Ectodermal cell (in vitro differentiated cells): ENCODE data around the gene BTBD19.
"Not testable (repeated sequence)": the region's sequence is repeated elsewhere in the genome, so short reads cannot be mapped to it uniquely, and the experiment has no call there.

Source experiments
- H3K27ac ChIP-seq: 2 replicates; pipeline ENCODE4 v1.7.0; 2013; ENCODE audit warnings: mild to moderate bottlenecking, low read depth, low read length; ENCODE audit not compliant: insufficient read depth, poor library complexity, severe bottlenecking
- H3K27me3 ChIP-seq: 2 replicates; pipeline ENCODE4 v1.7.0; 2013; ENCODE audit warnings: mild to moderate bottlenecking, low read length; ENCODE audit not compliant: insufficient read depth, control insufficient read depth, poor library complexity, severe bottlenecking
- H3K36me3 ChIP-seq: one replicate; pipeline ENCODE4 v1.7.0; 2013; ENCODE audit warnings: low read length; ENCODE audit not compliant: control insufficient read depth, insufficient read depth
- H3K4me1 ChIP-seq: one replicate; pipeline ENCODE4 v1.7.0; 2013; ENCODE audit warnings: low read length; ENCODE audit not compliant: control insufficient read depth, insufficient read depth
- H3K4me3 ChIP-seq: 2 replicates; pipeline ENCODE4 v1.7.0; 2013; ENCODE audit warnings: low read depth, low read length, control low read depth; ENCODE audit not compliant: insufficient read depth
- H3K9me3 ChIP-seq: 2 replicates; pipeline ENCODE4 v1.7.0; 2013; ENCODE audit warnings: mild to moderate bottlenecking, low read length, moderate library complexity; ENCODE audit not compliant: control insufficient read depth
- whole genome bisulfite sequencing, 2 experiments: methylation state at CpG; one replicate each; pipeline ENCODE4 v1.1.7; 2013; ENCODE audit warnings: missing lambda C conversion rate in 2 of 2; 5-methylcytosine and 5-hydroxymethylcytosine counted together

BTBD19 gene

DNA sequence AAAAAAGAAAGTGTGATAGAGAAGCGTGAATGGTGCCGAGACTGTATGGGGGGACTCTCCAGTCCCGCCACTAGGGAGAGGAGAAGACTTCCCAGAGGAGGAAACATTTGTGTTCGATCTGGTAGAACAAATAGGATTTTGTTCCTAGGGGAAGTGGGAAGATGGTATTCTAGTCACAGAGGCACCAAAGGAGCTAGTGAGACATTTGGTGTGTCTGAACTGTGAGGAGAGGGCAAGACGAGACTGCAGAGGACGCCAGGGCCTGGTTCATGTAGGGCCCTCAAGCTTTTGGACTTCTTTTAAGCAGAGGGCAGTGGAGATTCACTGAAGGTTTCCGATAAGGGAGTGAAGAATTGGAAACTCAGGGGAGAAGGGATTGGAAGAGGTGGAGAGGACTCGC, 2.9 kb downstream of the BTBD19 start:
- no peak overlapping the region for H3K4me3 ChIP-seq
- no peaks in the 10 kb centered on the region for H3K27me3 ChIP-seq
- 82 to 87% methylated on average over 8 of the region's 8 CpGs for WGBS, 2 experiments
- peaks cover 42% of the 10 kb centered on the region for H3K4me1 ChIP-seq
- H3K36me3 ChIP-seq, result no peaks in the 10 kb centered on the region
- H3K9me3 ChIP-seq, result no peaks in the 10 kb centered on the region
- H3K27ac ChIP-seq, result no peak overlapping the region

DNA sequence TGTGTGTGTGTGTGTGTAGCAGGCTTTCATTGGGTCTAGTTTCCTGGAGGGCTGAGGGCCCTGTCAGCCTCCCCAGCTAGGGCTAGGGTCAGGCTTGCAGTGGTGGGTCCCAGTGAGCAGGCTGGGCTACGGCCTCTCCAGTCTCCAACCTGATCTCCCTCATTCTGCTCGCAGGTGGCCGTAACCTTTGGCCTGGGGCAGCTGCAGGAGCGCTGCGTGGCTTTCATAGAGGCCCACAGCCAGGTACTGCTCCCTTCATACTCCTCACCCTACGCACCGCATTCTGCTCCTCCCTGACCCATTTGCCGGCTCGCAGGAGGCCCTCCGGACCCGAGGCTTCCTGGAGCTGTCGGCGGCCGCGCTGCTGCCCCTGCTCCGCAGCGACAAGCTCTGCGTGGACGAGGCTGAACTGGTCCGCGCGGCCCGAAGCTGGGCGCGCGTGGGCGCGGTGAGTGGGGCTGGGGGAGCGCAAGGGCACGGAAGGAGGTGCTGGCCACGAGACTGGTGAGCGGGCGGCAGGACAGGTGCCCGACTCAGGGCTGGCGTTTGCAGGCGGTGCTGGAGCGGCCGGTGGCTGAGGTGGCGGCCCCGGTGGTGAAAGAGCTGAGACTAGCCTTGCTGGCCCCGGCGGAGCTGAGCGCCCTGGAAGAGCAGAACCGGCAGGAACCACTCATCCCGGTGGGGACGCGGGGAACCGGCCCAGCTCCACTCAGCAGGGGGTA, 4.7 kb downstream of the BTBD19 start:
- H3K9me3 ChIP-seq, result no peaks in the 10 kb centered on the region
- H3K36me3 ChIP-seq, result no peaks in the 10 kb centered on the region
- no peaks in the 10 kb centered on the region for H3K27me3 ChIP-seq
- no peak overlapping the region for H3K27ac ChIP-seq
- no peak overlapping the region for H3K4me3 ChIP-seq
- peaks cover 25% of the 10 kb centered on the region for H3K4me1 ChIP-seq
- WGBS, 2 experiments, result 91 to 92% methylated on average over 48 of the region's 48 CpGs

DNA sequence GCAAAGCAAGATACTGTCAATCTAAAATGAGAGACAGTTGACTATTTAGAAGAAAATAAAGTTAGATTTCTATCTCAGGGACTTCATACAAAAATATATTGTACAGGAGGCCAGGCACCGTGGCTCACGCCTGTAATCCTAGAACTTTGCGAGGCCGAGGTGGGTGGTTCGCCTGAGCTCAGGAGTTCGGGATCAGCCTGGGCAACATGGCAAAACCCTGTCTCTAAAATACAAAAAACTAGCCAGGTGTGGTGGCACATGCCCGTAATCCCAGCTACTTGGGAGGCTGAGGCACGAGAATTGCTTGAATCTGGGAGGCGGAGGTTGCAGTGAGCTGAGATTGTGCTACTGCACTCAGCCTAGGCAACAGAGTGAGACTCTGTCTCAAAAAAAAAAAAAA, 7.6 kb downstream of the BTBD19 start:
- WGBS, 2 experiments, result 92 to 96% methylated on average over 9 of the region's 9 CpGs
- H3K27ac ChIP-seq, result not testable (repeated sequence)

DNA sequence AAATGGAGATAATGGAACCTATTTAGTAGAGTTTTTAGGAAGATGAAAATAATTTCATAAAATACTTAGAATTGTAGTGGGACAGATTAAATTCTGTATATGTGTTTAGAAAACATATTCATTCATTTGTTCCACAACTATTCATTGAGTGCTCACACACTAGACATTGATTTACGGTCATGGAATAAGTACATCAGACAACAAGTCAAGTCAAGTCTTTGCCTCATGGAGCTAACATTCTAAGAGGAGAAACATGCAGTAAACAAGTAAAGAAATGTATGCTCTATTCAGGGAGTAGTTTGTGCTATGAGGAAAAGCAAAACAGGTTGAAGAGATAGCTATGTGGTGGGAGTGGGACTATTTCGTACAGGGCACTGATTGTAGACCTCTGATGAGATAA, 9.0 kb downstream of the BTBD19 start:
- no peak overlapping the region for H3K4me3 ChIP-seq
- H3K36me3 ChIP-seq, result no peaks in the 10 kb centered on the region
- no peaks in the 10 kb centered on the region for H3K27me3 ChIP-seq
- peaks cover 5% of the 10 kb centered on the region for H3K4me1 ChIP-seq
- H3K9me3 ChIP-seq, result no peaks in the 10 kb centered on the region
- WGBS, 2 experiments, result 95 to 98% methylated on average over 2 of the region's 2 CpGs
- H3K27ac ChIP-seq, result no peak overlapping the region

More for the DNA sequence above, 7.6 kb downstream of the BTBD19 start:
- H3K4me3 ChIP-seq, H3K4me1 ChIP-seq, H3K36me3 ChIP-seq, H3K27me3 ChIP-seq, H3K9me3 ChIP-seq: not testable (repeated sequence)

DNA sequence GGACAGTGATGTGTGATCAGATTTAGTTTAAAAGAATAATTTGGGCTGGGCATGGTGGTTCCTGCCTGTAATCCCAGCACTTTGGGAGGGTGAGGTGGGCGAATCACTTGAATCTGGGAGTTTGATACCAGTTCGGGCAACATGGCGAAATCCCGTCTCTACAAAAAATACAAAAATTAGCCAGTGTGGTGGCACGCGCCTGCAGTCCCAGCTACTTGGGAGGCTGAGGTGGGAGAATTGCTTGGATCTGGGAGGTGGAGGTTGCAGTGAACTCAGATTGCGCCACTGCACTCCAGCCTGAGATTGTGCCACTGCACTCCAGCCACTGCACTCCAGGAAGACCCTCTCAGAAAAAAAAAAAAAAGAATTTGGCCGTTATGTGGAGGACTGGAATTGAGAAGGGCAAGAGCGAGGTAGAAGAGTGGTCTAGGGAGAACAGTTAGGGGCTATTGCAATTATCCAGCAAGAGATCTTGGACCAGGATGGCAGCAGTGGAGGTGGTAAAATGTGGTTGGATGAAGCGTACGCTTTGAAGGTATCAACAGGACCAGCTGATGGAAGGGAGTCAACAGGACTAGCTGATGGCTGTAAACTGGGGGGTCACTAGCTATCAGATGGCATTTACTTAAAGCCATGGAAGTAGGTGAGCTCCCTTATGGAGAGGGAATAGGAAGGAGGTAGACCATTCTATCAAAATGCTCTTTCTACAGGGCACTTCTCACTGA, 9.6 kb downstream of the BTBD19 start:
- 94 to 95% methylated on average over 11 of the region's 11 CpGs for WGBS, 2 experiments
- Histone ChIP-seq H3K36me3 (no peaks in the 10 kb centered on the region), H3K27ac (no peak overlapping the region), H3K4me1 (peaks cover 2% of the 10 kb centered on the region), H3K27me3 (no peaks in the 10 kb centered on the region), H3K9me3 (no peaks in the 10 kb centered on the region), H3K4me3 (no peak overlapping the region)

DNA sequence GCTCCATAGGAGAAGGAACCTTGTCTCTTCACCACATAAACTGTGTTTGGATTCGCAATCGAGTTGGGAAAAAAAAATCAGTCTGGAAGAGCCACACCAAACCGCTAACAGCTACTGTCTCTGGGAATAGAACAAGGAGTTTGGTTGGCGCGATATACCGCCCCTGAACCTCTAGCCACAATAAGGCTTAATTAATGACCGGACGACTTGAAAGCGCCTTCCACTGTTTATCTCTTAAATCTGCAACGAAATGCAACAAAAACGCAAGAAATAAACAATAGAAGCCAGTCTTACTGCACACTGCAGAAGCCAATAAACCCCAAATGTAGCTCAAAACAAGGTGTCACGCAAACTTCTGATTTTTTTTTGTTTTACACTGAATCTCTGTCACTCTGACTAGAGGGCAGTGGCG, 10.9 kb downstream of the BTBD19 start:
- H3K4me3 ChIP-seq, result peak overlapping the region; percentile 0
- H3K27me3 ChIP-seq, result no peaks in the 10 kb centered on the region
- no peaks in the 10 kb centered on the region for H3K9me3 ChIP-seq
- H3K36me3 ChIP-seq, result no peaks in the 10 kb centered on the region
- no peaks in the 10 kb centered on the region for H3K4me1 ChIP-seq
- WGBS, 2 experiments, result 37 to 38% methylated on average over 13 of the region's 13 CpGs
- H3K27ac ChIP-seq, result peak overlapping the region; percentile 100

DNA sequence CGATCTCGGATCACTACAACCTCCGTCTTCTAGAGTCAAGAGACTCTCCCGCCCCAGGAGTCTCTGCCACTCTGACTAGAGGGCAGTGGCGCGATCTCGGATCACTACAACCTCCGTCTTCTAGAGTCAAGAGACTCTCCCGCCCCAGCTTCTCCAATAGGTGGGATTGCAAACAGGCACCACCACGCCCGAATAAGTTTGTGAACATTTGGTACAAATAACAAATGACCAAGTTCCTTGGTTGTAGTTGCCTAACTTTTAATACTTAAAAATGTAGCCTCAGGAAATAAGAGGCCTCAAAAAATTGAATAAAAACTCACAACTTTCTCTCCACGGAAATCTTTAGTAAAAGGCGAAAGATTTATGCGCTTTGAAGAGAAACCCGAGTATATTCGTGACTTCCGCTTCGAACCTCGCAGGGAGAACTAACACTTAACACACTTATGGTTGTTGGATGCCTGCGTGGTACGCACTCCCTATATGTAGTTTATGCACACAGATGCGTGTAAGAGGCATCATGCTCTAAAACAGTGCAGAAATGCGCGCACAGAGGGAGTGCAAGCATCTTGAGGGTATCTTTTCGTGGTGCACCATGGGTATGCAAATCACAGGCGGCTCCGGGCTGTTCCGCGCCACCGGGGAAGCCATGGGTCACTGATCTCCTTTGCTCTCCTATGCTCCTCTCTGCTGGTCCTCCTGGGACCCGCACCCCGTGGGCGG, 11.4 kb downstream of the BTBD19 start:
- no peaks in the 10 kb centered on the region for H3K9me3 ChIP-seq
- no peaks in the 10 kb centered on the region for H3K27me3 ChIP-seq
- H3K27ac ChIP-seq, result peak overlapping the region; percentile 100
- H3K4me1 ChIP-seq, result no peaks in the 10 kb centered on the region
- peak overlapping the region; percentile 29 for H3K4me3 ChIP-seq
- H3K36me3 ChIP-seq, result no peaks in the 10 kb centered on the region
- 0 to 1% methylated on average over 33 of the region's 33 CpGs for WGBS, 2 experiments

DNA sequence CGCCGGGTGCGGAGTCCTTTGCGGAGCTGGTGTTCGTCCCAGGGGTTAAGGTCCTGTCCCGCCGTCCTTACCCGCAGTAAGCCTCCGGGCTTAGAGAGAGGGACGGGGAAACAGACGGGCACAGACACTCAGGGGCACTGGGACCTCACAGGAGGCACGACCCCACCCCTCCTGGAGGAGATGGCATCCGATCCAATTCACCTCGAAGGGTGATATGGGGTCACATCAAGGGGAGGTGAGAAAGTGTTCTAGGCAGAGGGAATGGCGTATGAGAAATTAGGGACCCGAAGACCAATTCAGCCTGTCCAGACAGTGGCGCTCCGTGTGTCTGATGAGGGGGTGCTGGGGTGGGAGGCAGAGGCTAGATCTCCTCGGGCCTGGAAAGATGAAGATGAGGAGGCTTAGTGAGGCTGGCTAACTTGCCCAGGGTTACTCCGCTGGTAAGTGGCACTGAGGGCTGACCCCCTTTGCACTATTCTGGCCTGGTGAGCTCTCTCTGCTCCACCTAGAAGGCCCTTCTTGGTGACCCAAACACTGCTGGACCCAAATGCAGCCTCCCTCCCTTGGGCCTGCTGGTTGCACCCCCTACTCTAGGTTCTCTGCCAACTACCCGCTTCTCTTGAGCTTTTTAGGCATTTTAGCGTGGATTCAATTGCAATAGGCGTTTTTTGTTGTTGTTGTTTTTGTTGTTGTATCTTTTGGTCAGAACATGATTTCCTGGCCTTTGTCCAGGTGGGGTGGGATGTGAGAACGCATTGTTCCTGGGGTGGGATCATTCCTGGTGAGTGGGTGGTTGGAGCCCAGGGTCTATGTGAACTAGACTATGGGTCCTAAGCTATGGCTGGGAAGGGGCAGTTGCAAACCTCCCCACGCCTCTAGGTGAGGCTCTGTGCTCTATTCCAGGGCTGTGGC, 12.3 kb downstream of the BTBD19 start:
- WGBS, 2 experiments, result 52% methylated on average over 25 of the region's 25 CpGs
- Histone ChIP-seq H3K4me1 (no peaks in the 10 kb centered on the region), H3K27me3 (no peaks in the 10 kb centered on the region), H3K27ac (peak overlapping the region; percentile 100), H3K9me3 (no peaks in the 10 kb centered on the region), H3K36me3 (no peaks in the 10 kb centered on the region), H3K4me3 (peak overlapping the region; percentile 29)

DNA sequence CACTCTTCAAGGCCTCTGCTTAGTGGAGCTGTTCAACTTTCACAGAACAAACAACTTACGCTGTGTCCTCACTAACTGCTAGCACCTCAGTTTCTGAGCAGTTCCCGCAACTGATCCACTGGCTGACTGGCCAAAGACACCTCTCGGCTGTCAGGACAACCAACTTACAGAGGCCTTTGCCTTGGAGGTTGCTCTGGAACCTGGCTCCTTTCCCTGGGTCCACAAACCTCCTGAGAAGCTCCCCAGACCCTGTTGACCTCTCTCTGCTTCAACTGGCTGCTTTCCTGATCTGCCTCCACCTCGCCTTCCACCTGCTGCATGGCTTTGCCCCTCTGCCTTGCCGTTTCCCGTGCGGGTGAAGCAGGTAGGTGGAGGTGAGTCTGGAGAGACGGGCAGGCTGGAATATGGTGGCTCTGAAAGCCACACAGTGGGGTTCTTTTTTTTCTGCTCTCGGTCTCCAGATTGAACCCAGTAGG, 13.0 kb downstream of the BTBD19 start:
- Histone ChIP-seq H3K9me3 (no peaks in the 10 kb centered on the region), H3K4me1 (no peaks in the 10 kb centered on the region), H3K27ac (no peak overlapping the region), H3K4me3 (no peak overlapping the region), H3K36me3 (no peaks in the 10 kb centered on the region), H3K27me3 (no peaks in the 10 kb centered on the region)
- 87 to 95% methylated on average over 9 of the region's 9 CpGs for WGBS, 2 experiments
